CD4-positive, alpha-beta T cell treated with Interleukin-6 for 4 hours (primary cell): ENCODE results near the gene LTA.

Source experiments
- DNase-seq: peaks from one replicate; pipeline ENCODE4 v3.0.0-alpha.2; 2020; ENCODE audit warnings: mixed read lengths

Gene LTA

DNA sequence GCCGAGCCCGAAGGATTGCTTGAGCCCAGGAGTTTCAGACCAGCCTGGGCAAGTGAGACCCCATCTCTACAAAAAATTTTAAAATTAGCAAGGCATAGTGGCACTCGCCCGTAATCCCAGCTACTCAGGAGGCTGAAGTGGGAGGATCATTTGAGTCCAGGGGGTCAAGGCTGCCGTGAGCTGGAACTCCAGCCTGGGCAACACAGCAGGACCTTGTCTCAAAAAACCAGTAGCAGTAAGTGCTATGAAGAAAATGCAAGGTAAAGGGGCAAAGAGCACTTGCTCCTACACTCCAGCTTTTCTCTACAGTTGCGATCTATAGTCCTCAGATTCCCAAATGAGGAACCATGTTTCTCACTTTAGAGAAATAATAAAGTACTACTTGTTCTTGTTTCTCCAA is 28.4 kb upstream of the LTA start:
- DNase-seq = no peak

DNA sequence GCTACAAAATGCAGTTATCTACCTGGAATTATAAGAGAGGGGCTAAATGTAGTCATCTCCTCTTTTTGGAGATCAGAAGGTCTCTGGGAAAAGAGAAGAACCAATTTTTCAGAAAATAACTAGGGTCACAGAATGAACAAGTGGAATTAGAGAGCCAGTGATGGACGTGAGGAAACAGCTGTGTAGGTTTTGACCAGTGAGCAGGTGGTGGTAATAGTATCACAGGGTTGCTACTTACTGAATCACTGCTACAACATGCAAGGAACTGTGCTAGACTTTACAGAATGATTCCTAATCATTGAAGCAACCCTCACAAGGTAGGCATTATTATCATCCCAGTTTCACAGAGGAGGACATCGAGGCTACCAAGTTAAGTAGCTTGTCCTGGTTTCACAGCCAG is 27.4 kb upstream of the LTA start:
- DNase-seq = no peak

DNA sequence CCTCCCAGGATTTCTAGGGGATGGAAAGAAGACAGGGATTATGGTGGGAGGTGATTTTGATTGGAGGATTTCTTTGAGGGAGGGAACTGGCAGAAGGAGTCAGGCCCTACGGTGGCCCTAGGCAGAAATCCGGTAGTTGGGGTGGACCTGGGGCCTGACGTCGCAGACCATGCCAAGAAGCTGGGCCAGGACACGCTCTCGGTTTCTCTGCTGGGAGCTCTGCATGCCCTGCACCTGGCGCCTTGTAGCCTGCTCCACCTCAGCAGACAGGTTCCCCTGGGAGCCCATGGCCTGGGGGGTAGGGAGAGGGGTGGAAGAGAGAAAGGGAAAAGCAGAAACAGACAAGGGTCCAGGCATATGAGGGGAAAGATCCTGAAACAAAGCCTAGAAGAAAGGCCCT is 26.8 kb upstream of the LTA start:
- DNase-seq = no peak

DNA sequence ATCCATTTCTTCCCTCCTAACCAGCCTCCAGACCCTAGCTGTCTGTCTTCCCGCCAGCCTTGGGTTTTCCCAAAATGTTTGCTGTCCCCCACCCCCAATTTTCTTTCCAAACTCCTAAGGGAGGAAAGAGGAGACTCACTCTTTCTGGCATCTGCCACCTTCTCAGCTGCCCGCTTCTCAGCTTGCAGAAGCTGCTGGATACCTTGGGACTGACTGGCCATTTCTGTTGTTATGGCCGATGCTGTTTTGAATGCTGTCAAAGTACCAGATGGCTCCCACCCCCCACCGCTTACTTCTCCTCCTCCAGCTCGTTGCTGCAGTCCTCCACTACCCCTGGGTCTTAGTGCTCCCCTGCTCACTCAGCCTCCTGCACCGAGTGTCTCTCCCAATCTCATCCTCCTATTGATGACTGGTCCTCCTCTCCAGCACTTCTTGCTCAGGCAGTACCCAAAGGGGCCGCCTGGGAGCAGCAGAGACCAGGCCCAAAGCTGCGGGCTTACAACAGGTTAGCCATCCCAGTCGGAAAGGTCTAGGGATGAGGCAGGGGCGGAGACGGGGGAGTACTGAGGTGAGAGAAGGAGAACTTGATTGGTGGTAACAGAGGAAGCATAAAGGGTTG is 25.6 kb upstream of the LTA start, which contains the start of gene ATP6V1G2:
ATP6V1G2 (minus strand) TSS at position 270 of the 619 bp plus-strand sequence; CDS start at position 221, 49 bp downstream.
- peak; percentile 85 for DNase-seq

DNA sequence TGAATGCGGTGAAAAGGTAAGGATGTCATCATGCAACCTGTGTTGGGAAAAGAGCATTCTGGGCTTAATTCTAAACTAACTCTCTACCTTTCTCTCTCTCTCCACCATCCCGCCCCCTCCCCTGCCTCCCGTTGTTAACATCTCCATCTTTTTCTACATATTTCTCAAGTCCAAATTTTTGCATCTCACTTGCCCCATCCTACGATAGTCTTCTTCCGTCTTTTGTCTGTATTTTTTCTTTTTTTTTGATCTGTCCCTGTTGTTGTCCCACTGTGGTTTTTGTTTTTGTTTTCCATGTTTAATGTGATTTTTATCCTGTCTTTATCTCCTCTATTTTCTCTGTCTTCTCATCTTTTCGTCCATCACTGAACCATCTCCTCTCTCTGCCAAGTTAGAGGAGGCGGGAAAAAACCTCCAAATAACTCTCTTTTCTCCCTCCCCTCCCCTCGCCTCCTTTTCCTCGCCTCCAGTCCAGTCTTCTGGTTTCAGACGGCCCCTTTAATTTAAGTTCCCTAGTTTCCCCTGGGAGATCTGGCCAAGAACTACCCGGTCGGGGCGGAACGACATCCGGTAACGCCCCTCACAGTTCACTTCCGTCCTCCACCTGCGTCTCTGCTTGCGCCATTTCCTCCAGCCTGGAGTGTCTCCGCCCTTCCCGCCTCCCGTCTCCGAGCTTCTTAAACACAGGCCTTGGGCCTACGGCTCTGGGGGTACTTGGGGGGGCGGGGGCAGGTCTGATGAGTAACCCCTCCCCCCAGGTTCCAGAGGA is 24.9 kb upstream of the LTA start, which contains the start of gene NFKBIL1:
NFKBIL1 (plus strand) TSS at position 651 of the 769 bp plus-strand sequence; CDS start at position 738, 87 bp downstream.
- peak; percentile 91 for DNase-seq

DNA sequence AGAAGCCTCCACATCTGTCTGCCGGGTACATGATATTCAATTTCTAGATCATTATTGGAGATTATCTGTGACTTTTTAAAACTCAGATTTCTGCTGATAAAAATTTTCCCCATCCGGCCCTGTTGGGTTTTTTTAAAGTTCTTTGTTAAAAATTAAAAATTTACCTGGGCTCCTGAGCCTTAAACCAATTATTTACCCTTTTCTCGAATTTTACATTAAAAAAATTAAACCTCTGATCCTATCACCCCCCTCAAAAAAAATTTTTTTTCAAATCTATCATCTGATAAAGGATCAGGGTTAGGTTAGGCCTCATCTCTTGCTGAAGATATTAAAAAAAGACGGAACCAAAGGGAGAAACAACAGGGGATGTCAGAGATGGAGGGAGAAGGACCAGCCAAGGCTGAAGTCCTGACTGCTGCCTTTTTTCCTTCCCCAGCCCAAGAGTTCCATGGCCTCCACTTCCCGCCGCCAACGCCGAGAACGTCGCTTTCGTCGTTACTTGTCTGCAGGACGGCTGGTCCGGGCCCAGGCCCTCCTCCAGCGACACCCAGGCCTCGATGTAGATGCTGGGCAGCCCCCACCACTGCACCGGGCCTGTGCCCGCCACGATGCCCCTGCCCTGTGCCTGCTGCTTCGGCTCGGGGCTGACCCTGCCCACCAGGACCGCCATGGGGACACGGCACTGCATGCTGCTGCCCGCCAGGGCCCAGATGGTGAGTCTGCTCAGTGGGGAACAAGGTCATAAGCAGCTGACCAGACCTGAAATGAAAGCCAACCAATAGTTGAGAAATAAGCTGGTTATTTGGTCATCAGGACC is 24.2 kb upstream of the LTA start:
- DNase-seq = no peak

DNA sequence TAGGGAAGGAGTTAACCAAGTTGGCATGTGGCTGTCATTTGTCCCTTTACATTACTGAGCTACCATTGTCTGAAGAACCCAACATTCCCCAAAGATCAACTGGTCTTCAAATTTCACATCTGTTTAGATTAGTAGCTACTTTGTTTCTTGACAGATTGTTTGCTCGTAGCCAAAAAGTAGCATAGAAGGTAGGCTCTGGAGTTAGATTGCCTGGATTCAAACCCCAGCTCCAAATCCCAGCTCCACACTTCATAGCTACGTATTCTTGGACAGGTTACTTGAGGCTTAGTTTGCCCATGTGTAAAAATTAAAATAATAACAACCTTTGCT is 23.6 kb upstream of the LTA start:
- DNase-seq = no peak

DNA sequence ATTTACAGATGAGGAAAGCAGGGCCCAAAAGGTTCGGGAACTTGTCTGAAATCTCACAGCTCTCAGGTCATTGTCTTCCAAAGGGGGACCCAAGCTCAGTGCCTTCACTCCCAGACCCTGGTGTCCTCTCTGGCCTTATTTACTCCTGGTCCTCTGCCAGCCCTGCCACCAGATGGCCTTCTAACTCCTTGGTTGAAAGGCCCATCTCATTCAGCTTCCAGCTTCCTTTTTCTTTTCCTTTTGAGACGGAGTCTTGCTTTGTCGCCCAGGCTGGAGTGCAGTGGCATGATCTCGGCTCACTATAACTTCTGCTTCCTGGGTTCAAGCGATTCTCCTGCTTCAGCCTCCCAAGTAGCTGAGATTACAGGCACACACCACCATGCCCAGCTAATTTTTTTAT is 20.7 kb upstream of the LTA start:
- DNase-seq = peak; percentile 79

DNA sequence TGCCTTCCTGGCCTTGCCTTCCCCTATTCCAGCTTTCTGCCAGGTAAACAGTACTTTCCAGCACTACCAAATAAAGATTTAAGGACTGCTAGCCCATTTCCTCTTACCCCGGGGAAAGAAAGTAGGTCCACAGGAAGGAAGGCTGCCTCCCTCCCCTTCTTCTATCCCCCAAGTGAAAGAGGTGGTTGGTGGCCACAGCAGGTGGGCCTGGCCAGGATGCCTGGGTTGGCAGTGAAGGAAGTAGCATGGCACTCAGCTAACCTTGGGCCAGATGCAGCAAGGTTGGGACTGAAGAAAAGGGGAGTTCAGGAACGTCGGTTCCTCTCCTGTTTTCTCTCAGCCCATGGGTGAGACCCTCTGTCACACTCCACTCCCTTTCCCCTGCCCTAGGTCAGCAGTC is 15.8 kb upstream of the LTA start:
- DNase-seq = no peak

DNA sequence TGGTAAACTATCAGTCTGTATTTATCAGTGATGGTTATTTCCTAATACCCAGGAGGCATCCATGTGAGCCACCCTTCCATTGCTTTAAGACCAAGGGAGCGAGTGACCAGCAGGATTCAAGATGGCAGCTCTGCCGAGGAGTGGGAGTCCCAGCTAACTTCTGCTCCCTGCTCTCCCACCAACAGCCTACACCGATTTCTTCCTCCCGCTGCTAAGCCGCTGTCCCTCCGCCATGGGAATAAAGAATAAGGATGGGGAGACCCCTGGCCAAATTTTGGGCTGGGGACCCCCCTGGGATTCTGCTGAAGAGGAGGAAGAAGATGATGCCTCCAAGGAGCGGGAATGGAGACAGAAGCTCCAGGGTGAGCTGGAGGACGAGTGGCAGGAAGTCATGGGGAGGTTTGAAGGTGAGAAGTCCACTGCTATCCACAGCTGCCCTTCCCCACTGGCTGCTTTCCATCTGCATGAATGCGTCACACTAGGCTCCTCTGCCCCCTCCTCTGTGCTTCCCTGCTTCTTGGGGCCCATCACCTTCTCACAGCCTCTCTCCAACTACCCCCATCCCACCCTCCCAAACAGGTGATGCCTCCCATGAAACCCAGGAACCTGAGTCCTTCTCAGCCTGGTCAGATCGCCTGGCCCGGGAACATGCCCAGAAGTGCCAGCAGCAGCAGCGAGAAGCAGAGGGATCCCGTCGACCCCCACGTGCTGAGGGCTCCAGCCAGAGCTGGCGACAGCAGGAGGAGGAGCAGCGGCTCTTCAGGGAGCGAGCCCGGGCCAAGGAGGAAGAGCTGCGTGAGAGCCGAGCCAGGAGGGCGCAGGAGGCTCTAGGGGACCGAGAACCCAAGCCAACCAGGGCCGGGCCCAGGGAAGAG is 14.4 kb upstream of the LTA start:
- no peak for DNase-seq

DNA sequence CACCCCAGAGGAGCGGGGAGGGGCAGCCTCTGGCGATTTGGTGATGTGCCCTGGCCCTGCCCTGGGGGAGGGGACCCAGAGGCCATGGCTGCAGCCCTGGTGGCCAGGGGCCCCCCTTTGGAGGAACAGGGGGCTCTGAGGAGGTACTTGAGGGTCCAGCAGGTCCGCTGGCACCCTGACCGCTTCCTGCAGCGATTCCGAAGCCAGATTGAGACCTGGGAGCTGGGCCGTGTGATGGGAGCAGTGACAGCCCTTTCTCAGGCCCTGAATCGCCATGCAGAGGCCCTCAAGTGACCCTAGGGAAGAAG is 13.8 kb upstream of the LTA start:
- no peak for DNase-seq

DNA sequence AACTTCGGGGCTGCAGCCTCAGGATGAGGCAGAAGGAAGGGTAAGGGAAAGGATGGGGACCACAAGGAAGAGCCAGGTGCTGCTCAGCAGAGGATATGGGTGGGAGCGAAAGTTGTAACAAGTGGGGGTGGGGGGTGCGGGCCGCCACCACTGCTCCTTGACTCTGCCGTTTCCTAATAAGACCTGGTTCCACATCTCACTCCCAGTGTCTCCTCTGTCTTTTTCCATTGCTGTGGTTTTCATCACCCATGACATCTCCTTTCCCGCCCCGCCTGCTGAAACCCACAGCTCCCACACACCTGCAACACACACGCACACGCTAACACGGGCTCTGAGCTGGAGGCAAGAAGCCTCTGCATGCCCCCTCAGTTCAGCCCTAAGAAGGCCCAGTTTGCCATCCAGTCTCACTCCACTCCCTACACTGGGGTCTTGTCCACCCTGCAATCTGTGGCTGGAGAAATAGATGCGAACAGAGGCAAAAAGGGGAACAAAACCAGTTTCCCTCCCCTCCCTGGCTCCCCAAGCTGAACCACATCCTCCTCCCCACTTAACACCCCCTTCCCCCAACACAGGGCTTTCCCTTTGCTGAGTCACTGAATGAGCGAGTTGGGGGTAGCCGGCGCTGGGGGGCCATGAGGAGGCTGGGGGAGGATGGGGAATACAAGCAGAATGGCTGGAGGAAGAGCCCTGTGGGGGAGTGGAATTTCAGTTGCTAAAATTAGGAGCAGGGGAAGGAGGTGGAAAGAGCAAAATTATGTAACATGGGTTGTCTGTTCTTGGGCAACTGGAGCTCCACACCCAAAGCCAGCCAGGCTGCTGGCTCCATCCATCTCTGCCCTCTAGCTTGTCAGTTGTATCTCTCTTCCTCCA is 13.2 kb upstream of the LTA start:
- DNase-seq = peak; percentile 73

DNA sequence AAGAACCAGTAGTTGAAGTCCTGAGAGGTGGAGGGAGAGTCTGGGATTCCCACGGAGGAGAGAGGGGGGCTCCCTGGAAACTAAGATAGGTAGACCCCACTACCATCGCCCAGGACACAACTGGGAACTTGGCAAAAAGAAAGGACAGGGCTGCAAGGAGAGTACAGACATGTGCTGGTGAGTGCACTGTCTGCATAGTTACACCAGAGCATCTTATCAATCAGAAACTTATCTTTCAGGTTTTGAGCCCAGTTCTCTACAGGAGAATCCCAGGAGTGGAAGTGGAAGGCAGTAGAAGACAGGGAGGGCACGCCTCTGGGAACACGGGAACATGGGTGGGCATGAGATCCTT is 12.5 kb upstream of the LTA start:
- no peak for DNase-seq

DNA sequence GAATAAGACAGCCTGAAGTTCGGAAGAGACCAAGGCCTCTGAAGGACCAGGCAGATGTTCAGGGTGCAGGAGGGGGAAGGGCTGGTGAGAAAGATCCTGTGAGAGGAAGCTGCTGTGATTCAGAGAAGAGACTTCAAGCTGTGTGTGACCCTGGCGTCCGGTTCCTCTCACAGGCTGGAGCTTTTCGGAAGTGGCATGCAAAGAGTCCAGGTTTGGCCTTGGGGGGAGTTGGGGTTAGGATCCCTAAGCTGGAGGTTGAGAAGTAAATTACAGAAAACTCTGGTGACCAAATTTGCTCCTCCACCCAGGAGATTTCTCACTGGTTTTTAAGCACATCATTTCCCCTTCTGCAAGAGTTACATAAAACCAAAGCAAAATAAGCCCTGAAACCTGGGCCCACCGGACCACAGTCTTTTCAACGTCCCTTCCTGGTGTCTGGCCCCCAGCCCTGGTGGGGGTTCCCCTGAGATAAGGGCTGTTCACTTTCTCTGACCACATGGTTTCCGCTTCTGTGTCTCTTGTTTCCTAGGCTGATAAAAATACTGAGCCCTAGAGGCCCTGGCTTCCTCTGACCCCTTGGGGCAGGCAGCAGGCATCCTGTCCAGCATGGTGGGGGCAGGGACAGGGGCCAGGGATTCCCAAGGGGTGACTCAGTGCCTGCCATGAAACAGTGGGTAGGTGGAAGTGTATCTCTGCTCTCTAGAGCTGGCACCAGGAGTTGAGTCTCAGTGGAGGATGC is 12.0 kb upstream of the LTA start:
- DNase-seq = peak; percentile 69

DNA sequence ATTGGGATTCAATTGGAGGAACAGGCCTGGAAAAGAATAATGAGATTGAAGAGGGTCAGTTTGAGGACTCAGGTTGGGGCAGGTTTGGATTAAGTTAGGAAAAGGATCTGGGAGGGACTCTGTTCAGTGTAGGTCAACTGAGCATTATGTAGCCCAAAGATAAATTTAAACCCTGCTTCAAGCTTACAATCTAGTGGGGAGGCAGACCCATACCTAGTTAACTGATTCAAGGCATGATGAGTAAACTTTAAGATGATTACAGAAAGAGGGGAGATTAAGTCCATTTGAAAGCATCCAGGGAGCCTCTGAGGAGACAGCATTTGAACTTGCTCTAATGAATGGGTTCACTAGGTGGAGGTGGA is 11.4 kb upstream of the LTA start:
- no peak for DNase-seq

DNA sequence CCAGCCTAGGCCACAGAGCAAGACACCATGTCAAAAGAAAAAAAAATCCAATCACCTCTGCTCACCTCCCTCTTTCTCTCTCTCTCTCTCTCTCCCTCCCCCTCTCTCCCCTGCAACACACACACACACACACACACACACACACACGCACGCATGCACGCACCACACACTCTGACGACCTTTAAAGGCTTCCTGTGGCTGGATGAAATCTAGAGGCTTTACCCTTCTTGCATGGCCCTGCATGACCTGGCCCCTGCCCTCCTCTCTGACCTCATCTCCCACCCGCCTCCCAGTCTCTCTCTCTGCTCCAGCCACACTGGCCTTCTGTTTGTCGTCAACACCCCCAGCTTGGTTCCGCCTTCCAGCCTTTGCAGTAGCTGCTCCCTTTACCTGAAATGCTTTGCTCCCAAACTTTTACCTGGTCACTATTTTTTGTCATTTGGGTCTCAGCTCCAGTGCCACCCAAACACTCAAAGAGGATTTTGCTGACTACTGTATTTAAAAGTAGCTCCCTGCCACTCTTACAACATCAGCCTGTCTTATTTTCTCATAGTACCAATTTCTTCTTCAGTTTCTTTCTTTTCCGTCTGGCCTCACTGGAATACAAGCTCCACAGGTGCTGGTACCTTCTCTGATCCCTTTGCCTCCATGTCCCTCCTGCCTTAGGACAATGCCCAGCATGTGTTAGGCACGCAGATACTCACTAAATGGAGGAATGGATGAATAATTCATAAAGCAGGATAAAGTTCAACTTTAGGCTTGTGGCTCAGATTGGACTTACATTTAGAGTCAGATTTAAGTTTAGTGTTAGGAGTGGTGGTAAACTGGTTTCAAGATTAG is 4.3 kb upstream of the LTA start:
- peak; percentile 56 for DNase-seq

DNA sequence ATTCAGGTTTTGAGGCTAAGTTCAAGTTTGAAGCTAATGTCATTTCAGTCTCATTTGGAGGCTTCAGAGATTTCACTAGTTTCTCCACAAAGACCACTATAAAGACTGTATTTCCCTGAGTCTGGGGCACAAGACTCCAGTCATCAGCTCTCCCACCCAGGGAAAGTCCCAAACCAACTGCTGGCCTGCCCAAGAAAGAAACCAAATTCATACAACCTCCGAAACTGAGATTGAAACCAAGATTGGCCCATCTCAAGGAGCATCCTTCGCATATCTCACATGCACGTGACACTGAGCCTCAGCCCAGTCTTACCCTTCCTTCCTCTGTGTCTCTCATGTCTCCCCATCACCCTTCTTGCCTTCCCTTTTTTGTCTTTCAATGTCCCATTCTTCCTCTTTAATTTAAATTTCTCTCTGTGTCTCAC is 3.5 kb upstream of the LTA start:
- peak; percentile 66 for DNase-seq

DNA sequence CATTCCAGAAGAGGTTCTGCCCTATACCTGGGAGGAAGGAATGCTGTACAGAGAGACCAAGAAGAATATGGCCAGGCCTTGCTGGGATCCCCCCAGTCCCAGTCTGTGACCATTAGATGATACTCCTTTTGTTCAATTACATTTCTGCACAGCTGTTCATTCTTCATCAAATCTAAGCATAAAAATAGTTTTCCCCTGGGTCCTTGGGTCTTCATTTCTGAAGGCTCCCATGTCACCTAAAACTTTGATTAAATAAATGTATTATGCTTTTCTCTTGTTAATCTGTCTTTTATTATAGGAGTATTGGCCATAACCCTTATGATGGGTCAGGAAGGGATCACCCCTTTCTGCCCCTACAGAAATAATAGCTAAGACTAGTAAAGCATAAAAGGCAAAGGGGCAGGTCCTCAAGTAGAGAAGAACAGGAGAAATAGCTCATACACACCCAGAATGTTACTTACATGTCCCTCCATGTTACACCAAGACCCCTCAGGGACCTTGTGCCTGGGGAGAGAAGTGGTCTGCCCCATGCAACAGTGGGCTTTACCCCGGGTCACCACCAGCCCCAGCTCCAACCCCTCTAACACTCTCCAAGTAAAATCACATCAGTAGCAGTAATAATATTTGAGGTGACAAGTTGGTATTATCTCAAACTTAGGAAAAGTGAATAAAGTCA is 2.1 kb upstream of the LTA start:
- no peak for DNase-seq

DNA sequence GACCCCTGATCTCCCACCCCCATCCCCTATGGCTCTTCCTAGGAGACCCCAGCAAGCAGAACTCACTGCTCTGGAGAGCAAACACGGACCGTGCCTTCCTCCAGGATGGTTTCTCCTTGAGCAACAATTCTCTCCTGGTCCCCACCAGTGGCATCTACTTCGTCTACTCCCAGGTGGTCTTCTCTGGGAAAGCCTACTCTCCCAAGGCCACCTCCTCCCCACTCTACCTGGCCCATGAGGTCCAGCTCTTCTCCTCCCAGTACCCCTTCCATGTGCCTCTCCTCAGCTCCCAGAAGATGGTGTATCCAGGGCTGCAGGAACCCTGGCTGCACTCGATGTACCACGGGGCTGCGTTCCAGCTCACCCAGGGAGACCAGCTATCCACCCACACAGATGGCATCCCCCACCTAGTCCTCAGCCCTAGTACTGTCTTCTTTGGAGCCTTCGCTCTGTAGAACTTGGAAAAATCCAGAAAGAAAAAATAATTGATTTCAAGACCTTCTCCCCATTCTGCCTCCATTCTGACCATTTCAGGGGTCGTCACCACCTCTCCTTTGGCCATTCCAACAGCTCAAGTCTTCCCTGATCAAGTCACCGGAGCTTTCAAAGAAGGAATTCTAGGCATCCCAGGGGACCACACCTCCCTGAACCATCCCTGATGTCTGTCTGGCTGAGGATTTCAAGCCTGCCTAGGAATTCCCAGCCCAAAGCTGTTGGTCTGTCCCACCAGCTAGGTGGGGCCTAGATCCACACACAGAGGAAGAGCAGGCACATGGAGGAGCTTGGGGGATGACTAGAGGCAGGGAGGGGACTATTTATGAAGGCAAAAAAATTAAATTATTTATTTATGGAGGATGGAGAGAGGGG is 1.4 kb downstream of the LTA start:
- DNase-seq = no peak
